Activated T-helper 1 cell treated with anti-CD3 and anti-CD28 coated beads, Interleukin-2, amount 50 U/mL, for 16 hours (primary cell): ENCODE results near the gene EFNA5.
"Not testable (repeated sequence)": the region's sequence is repeated elsewhere in the genome, so short reads cannot be mapped to it uniquely, and the experiment has no call there.

ENCODE experiments used
- DNase-seq, 2 donors: peaks; one replicate each; pipeline ENCODE4 v3.0.0-alpha.2; 2020; ENCODE audit warnings: low read depth in 1 of 2, low spot score in 1 of 2

The EFNA5 gene

DNA sequence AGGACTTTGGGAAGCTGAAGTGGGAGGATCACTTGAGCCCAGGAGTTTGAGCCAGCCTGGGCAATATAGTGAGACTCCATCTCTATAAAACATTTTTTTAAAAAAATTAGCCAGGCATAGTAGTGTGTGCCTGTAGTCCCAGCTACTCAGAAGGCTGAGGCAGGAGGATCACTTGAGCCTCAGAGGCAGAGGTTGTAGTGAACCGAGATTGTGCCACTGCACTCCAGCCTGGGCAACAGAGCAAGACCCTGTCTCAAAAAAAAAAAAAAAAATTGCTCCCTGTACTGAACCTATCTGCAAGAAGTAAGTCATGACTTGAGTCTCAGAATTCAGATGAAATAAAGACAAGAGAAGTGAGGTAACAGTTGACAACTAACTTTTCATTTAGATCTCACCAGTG is 237.1 kb downstream of the EFNA5 start:
- DNase-seq: not testable (repeated sequence)

DNA sequence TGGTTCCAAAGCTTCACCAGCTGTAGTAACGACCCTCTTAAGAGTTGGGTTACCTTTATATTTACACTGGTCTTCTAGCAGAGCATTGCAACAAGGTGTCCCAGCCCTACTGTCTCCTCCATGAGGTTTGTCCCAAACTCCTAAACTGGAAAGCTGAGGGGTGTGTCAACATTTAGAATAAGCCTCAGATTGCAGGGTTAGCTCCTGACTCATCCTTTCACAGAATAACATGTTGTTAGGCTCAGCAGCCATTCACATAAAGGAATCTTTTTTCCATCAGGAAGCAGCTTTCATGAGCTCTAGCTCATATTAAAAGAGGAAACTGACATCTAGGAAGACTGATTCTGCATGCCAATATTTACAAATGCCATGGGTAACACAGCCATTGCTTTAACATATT is 238.7 kb downstream of the EFNA5 start:
- DNase-seq: no peak

DNA sequence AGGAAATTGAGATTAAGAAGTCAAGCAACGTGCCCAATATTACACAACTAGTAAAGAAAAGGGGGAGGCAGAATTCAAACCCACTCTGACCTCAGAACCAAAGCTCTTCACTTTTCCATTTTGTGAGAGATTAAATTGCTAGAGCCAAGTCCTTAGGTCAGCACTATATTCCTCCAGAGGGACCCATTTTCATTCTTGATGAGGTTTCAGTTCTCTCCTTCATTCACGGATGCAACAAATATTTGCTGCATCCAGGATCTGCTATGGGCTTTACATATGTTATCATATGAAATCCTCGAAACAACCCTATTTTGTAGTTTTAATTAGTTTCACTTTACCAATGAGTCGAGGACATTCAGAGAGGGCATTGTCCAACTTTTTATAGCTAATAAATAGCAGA is 239.2 kb downstream of the EFNA5 start:
- DNase-seq: no peak

GRCh38 chr5:107430071-107430625 is 240.6 kb downstream of the EFNA5 start:
- DNase-seq: no peak

DNA sequence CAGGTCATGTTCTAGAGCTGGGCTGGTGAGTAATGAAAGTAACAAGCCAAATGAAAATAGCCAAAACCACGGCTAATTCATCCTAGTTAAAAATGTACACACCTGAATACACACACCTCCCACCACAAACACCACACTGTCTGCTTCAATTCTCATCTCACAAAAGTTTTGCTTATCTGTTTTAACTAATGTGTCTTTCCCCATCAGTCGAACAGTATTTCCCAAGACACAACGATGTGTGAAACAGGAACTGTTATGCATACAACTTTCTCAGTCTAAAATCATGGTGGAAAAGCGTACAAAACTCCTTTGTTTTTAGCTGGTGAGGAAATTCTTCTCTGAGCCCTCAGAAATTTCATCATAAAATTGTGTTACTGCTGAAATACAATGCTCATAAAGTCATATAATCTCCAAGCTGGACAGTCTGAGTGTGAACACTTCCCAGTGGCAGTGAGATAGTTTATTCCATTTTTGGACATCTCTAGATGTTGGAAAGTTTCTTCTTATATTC is 242.4 kb downstream of the EFNA5 start:
- DNase-seq: no peak

DNA sequence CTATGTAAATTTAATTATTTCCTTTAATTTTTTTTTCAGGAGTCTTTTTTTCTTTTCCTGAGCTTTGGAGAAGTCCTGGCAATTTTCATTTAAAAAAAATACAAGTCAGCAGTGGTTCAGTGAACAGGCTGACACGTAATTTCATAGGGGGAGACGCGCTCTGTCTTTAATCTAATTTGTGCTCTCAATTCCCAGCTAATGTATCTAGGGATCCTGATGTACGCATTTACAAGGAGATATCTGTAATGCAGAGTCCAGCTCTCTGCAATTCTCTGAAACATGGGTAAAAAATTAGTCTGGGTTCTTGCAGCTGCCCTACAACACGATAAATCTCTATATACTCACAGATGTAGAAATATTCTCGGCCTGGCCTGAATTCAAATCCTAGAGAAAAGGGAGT is 243.9 kb downstream of the EFNA5 start:
- no peak for DNase-seq

DNA sequence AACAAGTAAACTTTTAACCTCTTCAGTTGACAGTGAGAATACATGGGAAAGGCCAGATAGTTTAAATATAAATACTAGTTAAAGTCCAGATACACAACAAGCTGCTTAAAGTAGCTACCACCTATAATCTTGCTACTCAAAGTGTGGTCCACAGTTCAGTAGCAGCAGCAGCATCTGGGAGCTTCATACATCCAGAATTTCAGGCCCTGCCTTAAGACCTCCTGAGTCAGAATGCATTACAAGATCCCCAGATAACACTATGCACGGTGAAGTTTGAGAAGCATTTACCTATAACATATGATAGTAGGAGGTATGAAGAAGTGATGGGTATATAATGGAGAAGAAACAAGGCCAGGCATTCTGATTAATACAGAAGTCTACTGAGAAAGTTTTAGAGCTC is 244.5 kb downstream of the EFNA5 start:
- DNase-seq: no peak

DNA sequence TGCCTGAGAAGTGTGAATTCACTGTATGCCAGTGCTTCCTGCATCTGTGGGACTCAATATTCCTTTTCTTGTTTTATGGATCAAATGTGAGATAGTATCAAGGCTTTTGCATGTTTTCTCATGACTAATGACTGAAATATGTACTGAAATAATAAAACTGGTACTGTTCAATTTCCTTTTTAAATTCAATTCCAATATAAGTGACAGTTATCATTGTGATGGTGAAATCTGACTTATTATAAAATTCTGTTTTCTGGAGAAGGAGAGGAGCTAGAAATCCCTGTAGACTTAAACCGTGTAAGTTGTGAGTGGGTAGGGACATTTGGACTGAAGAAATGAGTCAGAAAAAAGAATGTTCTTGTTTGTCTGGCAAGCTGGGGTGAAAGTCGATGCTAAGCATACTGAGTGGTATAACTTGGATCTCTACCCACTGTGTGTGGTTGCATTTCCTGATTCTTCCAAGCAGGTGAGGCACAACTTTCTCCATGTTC is 245.2 kb downstream of the EFNA5 start:
- DNase-seq: no peak

- no peak for DNase-seq
Observed at GRCh38 chr5:107424491-107424890, 246.2 kb downstream of the EFNA5 start.

DNA sequence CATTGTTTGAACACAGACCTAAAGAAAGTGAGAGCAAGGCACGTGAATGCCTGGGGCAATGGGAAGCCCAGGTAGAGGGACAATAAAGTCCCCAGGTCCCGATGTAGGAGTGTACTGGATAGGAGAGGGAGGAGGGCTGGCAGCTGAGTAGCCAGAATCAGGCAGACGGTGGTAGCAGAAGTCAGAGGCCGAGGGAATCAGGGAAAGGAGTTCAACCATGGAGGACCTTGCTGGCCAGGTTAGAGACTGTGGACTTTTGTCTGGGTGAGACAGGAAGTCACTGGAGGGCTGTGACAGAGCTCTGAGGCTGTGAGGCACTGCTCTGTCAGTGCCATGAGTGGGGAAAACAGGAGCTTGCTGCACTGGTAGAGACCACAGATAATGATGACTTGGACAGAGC is 248.2 kb downstream of the EFNA5 start:
- no peak for DNase-seq

DNA sequence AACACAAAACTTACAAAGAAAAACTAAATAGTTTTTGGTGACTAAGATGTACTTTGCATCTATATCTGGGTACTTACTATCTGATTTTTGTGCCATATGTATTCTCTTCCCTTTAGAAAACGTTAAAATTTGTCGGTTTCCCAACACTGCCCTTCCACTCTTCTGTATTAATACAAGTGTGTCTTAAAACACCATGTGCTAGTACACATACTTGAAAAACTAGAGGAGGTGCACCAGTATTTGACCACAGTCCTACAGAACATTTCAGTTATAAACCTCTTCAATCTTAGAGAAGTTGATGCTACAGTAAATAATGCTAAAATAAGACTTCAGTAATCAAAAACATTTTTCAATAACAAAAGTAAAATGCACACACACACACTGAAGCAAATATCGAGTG is 251.2 kb downstream of the EFNA5 start:
- DNase-seq: no peak

DNA sequence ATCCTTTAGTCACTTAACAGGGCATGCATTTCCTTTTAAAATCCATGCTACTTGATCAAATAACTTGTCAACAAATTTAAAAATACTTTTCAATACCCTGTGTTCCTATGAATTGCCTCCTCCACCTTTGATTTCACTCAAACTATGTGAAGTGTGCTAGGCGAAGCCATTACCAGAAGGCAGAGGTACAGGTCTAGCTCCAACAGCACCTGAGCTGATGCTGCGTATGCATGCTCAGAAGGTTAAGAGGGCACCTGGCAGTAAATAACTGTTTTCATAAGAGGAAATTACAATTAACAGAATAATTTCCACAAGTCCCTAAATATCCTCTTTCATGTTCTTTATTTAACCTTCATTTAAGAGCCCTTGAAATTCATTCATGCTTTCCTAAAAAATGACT is 251.8 kb downstream of the EFNA5 start:
- DNase-seq: no peak

- no peak for DNase-seq
Observed at GRCh38 chr5:107418071-107418470, 252.7 kb downstream of the EFNA5 start.

GRCh38 chr5:107415762-107416161 is 255.0 kb downstream of the EFNA5 start:
- no peak for DNase-seq

DNA sequence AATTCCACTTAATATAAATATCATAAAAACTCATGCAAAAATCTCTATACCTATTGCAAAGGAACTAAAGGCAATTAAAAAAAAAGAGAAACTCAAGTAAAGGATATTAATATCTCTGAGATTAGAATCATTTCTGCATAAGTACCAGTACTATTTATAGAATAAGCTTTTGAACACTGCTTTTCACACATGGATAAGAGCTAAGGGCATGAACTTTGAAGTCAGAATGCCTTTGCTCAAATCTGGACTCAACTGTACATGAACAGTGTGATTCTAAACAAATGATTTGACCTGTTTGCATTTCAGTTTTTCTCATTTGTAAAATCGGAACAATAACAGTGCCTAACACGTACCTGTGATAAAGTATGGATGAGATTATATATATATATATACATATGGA is 255.9 kb downstream of the EFNA5 start:
- DNase-seq: no peak

GRCh38 chr5:107413754-107414153 is 257.0 kb downstream of the EFNA5 start:
- no peak for DNase-seq

DNA sequence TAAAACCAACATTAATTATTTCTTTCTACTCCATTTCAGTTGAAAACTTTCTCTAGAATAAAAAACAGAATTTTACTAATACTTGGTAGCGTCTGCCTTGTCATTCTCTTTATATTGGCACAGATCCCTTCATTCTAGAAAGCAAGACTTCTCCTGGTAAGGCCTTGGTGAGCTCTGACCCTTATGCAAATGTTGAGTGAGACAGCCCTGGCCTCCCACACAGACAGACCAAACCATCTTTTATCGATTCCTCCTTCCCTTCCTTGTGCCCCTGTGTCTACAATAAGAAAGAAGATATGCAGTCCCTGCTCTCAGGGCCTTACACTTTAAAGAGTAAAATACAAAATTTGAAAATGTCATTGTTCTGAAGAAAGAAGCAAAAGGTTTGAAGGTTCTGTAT is 262.2 kb downstream of the EFNA5 start:
- no peak for DNase-seq

DNA sequence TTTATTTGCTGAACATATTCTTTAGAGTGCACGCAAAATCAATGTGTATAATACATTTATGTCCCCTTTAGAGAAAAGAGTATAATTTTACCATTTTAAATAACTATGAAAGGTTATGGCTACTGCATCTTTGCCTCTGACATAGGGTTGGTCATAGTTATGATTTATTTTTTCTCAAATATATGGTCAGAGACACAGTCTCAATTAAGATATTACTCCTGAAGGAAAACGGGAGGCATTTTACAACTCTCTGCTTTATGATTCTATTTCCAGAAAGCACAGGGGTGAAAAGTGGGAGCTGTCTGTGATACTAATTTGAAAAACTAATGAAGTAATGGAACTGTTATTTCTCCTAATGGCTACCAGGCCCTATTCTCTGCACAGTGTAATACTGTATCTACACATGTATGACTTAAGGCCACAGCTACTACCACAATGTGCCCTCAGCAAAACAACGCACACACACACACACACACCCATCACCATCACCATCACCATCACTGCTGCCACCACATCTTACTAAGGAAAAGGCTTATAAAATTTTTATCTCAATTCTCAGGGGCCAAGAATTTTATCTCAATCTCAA is 262.9 kb downstream of the EFNA5 start:
- no peak for DNase-seq

DNA sequence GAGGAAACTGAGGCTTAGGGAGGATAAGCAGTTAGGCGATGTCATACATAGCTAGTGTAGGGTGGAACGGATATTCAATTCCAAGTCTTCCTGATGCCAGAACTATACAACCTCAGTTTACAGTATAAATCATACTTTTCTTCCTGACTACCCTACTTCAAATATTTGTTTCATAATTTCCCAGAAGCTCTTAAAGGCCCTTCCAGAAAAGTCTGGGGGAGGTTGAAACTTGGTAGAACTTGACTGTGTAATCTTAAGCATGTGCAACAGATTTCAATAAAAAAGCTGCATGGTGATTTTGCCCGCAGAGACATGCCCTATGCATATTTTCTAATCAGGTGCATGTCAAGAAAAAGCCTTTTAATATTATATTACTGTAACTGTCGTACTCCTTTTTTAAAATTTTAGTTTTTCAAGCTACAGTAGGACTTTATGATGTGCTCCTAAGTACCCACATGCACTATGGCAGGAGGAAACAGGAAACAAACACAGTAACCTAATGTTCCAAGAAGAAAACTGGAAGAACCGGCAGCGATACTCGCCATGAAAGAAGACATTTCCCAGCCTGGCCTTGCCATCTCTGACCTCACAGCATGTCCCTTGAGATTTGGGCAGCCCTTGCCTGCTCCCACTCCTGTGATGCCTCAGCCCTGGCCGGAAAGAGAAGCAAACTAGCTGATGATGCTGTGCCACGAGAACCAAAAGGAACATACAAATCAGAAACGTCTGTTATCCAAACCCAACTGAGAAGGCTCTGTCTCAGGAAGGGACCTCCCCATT is 266.0 kb downstream of the EFNA5 start:
- no peak for DNase-seq

GRCh38 chr5:107403228-107403953 is 267.3 kb downstream of the EFNA5 start:
- DNase-seq: no peak

GRCh38 chr5:107402434-107403227 is 268.1 kb downstream of the EFNA5 start:
- no peak for DNase-seq
